Esophagus mucosa (tissue), 1 donor: ENCODE results near the gene A2M. TPM values are rescaled to one million over a fixed set of nuclear protein-coding genes. Genes with fewer than 3 reads are reported as not detected.

Source experiments
- ATAC-seq: fragments of 200-7000 bp; cut with Tn5 transposase; one replicate; pipeline ENCODE4 v1.9.1; 2020
- total RNA-seq: library from RNA; stranded (reverse); gene quantifications from one replicate; pipeline ENCODE4 v1.2.4, GENCODE V29; 2023
- donor health status: DM: yes; HTN: yes; CAD: no.

A2M gene
- total RNA-seq, 1 donor from 2014 or later: 86.9 TPM

DNA sequence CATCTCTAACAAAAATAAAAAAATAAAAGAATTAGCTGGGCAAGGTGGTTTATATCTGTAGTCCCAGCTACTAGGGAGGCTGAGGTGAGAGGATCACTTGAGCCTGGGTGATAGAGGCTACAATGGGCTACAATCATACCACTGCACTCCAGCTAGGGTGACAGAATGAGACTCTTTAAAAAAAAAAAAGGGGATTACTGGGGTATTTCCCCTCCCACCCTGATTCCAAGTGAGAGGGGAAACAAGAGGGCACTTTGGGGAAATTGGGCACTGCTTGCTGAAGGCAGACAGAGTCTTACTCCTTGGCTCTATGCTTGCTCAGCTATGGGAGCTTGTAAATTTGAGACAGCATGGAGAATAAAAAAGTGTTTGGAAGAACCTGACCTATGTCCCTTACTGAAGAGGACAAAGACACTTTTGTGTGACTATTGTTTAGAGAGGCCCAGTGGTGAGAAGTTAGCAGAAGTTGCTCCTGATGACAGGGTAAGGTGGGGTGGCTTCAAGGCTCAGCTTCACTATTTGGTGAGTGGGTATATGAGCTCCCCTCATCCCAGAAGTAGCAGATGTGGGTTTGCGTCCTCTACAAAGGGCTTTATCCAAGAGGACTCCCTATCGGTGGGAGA, 82.3 kb downstream of the A2M start:
- no peak for ATAC-seq

- peak; percentile 36 for ATAC-seq
These were observed 83.3 kb downstream of the A2M start for GRCh38 chr12:9032202-9032964.

GRCh38 chr12:9030776-9031175, 84.9 kb downstream of the A2M start:
- no peak for ATAC-seq

DNA sequence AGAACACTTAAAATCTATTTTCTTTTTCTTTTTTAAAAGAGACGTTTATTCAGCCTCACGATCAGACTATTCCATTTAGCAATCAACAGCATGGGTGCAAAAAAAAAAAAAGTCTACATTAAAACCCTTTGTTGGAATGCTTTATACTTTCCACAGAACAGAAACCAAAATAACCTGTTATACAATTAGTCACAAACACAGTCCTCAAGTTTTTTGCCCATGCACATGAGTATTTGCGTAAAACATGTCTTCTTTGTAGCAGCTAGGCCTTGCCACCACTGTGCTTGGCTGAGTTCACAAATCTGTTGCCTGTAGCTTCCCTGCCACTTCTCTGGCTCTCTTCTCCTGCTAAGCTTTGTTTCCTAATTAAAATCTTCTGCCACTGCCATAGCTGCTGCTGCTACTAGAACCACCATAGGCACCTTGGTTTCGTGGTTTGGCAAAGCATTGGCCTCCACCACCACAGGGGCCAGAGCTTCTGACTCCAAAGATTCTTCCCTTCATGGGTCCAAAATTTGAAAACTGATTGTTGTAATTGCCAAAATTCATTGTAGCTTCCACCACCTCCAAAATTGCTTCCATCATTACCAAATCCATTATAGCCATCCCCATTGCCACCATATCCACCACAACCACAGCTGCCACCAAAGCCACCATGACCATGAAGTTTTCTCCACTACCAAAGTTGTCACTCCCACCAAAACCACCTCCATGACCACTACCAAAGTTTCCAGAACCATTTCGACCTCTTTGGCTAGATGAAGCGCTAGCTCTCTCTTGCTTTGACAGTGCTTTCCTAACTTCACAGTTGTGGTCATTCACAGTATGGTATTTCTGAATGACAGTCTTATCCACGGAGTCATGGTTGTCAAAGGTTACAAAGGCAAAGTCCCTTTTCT, 88.3 kb downstream of the A2M start:
- no peak for ATAC-seq

- ATAC-seq: no peak
These were observed 91.2 kb downstream of the A2M start for GRCh38 chr12:9024512-9024911.

DNA sequence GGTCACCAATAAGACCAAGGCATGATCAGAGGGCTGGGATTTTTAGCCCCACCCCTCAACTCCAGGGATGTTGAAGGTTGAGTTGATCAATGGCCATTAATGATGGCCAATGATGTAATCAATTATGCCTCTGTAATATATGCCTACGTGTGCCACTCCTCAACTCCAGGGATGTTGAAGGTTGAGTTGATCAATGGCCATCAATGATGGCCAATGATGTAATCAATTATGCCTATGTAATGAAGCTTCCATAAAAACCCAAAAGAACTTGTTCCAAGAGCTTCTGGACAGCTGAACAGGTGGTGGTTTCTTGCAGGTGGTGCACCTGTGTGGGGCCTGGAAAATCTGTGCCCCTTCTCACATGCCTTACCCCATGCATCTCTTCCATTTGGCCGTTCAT, 93.1 kb downstream of the A2M start:
- ATAC-seq: no peak

Other genes with a start within 250 kb of the A2M start
- 14.5 TPM for gene PHC1, start 201.4 kb downstream of the A2M start, total RNA-seq
- gene M6PR, start 166.3 kb downstream of the A2M start, total RNA-seq: 82.1 TPM
- 0.48 TPM for gene KLRG1, start 126.4 kb downstream of the A2M start, total RNA-seq
- gene PZP, start 92.5 kb upstream of the A2M start, total RNA-seq: not detected